HPDE6-E6E7 (cell line): ENCODE data around the gene STK32C.

Experiments
- DNase-seq: peaks from one replicate; pipeline ENCODE4 v3.0.0; 2011; ENCODE audit warnings: missing footprints; ENCODE audit errors: extremely low spot score

STK32C gene

DNA sequence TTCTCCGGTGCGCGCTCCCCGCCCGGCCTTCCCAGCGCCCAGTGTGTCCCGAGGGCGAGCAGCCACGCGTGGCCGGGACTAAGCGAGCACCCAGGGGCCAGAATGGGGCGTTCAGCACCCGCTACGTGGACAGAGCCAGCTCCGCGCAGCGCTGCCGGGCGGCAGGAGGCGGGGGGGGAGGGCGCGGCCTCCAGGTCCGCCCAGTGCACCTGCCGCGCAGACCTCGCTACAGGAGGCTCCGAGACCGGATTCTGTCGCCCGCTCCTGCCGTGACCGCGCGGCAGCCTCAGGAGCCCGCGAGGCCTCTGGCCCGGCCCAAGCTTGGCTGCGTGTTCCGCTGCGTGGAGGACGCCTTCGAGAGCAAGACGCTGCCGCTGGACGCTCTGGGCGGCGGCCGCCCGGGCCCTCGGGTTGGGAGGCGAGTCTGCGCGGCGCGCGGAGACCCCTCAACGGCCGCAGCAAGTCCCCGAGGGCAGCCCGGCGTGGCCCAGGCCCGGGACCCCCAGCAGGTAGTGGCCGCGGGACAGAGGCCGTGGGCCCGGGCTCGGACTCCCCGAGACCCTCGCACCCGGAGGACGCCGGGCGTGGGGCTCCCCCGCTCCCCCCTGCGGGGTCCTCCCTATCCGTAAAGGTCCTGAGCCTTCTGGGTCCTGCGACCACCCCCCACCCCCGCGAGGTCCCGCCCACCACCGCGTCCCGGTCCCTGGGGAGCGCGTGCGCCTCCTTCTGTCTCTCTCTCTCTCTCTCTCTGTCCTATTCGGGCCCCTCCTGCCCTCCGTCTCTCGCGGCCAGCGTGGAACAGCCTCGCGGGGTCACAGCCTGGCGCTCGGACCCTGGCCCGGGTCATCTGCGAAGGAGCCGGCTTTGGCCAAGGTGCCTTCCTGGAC, 121.9 kb downstream of the STK32C start:
- DNase-seq = no peak

DNA sequence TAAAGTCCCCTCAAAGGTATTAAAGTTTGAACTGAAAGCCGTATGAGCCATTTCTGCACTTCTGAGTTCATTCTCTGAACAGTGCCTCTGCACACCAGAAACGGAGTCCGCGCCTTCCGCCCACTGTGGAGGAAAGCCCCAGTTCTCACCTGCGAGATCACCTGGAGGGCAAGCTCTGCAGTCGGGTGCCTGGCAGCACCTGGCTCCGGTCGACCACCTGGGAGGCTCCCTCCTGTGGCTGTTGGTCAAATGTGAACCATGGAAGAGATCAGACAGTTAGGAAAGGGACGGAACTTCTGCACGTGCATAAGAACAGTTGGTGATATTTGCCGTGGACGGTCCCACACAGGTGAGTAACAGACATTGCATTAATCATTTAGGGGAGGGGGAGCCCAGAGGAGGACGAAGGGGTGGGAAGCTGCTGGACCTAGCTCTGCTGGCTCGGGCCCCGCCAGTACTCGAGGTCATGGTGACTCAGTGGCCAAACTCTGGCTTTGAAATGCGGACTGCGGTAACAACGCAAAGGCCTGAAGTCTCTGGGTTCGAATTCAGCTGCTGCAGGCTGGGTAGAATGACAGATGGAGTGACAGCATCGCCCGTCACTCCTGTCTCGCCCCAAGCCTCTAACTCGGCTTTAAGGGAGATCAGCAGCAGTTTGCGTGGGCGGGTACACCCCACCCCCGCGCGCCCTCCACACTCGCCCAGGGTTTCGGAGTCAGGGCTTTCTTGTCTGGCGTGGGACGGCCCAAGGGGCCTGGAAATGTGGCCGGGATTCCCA, 122.7 kb downstream of the STK32C start:
- no peak for DNase-seq

DNA sequence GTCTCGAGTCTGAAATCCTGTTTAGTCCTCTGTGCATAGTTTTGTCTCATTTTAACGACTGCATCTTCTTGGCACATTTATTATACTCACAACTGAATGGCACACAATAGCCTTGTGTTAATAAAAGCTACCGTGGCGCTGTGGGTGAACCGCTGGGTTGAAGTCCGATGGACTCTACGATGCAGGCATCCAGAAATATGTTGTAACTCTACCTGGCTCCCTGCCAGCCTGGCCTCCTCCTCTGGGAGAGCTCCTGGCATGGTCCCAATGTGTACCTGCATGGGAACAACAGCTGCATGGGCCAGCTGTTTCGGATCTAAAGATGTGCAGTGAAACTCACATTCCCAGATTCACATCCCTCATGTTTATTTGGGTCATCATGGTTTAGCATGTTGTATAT, 124.7 kb downstream of the STK32C start:
- no peak for DNase-seq

DNA sequence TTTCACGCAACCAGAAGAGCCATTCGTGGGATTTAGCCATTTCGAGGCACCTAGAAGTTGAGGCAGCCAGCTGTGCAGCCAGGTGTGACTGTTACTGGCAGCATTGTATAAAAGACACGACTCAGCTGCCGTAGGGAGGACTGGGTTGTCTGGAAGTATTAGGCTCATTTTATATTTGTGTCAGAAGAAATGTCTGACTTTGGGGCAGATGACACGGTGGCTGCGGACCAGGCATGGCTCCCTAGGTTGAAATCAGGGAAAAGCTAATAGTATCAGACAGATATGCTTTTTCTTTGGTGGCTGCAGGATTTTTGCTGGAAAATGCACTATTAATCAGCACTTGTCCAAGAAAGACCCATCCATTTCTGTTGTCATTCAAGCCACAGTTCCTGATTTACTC, 125.2 kb downstream of the STK32C start:
- no peak for DNase-seq

DNA sequence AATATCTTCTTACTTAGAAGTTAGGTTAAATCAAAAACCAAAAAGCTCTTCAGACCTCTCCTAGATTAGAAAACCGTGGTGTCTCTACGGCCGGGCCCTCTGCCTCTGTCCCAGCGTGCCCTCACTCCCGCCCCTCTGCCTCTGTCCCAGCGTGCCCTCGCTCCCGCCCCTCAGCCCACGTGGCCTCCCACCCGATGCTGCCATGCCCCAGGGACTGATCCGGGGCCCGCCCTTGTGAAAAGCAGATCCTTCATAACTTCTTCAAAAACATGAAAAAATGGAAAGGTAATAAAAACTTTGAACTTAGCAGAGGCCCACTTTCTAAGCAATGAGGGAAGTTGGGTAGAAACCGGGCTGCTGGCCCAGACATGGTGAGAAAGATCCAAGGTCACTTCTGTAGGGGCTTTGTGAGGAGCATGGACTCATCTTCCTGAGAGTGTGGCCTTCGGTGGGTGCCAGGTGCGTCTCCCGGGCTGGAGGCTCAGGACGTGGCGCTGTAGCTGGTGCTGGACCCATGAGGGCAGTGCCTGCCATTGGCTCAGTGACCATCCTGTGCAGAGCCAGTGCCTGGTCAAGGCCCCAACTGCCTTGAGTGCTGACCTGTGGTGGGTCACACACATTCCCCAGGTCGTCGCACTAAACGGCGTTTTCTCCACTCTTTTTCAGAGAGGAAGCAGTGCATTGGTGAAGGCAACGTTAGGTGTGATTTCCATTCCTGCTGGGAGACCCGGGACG, 125.9 kb downstream of the STK32C start:
- DNase-seq = no peak

DNA sequence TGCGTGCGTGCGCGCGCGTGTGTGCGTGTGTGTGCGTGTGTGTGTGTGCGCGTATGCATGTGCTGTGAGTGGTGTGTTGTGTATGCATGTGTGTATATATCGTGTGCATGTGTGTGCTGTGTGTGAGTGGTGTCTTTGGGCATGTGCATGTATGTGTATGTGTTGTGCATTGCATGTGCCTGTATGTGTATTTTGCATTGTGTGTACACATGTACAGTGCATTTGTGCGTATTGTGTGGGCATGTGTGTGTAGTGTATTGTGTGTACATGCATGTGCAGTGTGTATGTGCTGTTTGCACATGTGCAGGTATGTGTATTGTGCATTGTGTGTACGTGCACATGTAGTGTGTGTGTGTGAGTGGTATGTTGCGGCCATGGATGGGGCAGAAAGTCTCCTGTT, 127.0 kb downstream of the STK32C start:
- DNase-seq = no peak

DNA sequence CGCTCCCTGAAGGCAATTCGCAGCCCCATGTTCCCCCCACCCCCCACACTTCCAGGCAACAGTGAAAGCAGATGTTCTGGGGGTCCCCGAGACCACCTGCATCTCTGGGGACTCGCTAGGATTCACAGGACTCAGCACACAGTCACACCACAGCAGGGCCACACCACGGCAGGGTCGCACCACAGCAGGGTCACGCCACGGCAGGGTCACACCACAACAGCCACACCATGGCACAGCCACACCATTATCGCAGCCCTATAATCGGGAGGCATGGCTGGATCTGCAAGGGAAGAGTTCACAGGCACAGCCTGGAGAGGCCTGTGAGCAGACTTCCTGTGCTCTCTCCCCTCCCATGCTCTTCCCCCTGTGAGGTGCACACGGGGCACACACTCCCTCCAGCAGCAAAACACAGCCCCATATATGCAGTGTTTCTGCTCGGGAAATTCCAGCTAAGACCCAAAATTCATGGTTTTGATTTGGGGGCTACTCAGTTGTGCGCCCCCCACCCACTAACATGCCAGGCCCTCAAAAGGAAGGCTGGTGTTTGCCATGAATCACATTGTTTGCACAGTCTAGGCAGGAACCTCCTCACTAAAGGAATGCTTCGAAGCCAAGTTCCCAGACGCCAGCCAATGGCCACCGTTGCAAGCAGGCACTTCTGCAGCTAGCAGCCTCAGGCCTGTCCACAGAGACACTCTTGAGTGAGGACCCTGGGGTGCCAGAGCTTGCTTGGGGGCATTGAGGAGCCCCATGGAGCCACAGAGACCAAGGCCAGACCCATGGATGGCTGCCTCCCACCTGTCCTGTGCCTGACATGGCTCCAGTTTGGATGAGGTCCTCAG, 128.0 kb downstream of the STK32C start:
- no peak for DNase-seq

DNA sequence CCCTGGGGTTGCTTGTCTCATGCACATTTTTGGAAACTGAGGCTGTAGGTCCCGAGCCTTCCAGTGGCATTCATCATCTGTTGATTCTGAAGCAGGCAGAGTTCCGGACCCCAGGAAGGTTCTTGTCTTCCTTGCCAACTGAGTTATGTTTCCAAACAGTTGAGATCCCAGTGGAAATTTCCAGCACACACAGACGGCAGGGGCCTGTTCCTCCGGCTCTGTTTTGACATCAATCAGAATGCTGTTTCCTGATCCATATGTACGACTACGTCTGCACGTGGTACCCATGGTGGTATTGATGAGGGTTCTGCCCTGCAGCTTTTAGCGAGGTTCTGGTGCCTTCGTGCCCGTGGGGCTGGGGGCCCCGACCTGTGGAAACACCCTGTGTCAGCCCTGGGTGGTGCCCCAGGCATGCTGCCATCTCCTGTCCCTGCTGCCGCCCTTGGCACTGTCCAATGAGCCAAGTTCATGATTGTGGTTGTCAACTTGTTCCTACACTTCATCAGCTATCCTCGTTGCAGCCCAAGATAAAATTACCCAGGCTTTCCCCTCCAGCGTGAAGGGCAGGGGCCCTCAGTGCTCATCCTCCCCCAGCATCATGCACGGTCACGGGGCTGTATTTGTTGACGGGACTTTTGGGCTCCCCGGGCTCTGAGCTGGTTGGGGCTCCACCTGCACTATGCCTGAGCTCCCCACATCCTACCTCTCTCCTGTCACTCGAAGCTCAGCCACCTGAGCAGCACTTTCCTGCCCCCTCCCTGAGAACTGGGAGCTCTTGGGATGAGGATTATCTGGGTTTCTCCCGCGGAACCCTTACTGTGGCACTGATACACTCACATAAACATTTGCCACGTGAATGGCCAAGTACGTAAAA, 128.8 kb downstream of the STK32C start:
- no peak for DNase-seq

DNA sequence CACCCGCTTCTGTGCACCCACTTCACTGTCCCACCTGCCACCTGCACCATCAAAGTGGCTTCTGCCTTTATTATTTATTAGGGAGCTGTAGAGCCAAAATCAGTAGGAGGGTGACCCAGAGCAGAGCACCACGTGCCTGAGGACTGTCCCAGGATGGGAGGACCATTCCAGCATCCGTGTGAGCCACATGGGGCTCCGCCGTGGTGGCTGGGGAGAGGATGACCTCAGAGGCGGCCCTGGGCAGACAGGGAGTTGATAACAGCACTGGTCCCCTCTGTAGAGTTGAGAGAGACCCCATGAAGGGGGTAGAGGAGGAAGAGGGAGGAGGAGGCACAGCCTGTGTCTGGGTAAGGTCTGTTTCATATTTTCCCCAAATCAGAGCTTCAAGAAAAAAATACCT, 129.7 kb downstream of the STK32C start:
- DNase-seq = no peak

DNA sequence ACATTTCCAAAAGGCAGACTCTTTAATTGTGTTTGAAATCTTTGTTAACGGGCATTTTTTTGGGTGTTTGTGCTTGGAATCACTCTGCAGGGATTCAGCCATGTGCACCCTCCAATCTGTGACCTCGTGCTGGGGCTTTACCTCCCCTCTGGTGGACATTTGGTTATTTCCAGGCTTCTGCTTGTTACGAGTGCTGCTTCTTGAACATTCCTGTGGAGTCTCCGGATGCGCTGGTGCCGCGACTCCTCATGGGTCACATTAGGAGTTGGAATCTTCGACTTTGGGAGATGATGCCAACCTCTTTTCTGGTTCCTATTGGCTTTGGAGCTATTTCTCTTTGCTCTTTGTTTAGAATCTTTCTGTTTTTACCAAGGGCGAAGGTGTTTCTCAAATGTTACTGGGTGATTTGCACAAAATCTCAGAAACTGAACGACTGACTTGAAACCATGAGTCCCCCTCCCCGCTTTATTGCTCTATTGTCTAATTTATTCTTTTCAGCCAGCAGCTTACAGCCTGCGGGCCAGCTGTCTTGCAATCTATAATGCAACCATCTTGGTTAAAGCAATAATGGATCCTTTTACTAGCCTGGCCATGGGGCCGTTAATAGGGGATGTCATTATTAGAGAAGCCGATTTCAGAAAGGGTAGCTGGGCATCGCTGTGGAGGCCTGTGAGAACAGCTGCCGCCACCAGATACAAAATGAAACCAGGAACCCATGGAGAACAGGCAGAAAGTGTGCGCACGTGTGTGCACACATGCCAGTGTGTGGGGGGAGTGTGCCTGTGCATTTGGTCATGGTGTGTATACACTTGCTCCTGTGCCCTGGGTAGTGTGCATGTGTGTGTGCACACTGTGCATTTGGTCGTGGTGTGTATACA, 130.9 kb downstream of the STK32C start:
- no peak for DNase-seq

DNA sequence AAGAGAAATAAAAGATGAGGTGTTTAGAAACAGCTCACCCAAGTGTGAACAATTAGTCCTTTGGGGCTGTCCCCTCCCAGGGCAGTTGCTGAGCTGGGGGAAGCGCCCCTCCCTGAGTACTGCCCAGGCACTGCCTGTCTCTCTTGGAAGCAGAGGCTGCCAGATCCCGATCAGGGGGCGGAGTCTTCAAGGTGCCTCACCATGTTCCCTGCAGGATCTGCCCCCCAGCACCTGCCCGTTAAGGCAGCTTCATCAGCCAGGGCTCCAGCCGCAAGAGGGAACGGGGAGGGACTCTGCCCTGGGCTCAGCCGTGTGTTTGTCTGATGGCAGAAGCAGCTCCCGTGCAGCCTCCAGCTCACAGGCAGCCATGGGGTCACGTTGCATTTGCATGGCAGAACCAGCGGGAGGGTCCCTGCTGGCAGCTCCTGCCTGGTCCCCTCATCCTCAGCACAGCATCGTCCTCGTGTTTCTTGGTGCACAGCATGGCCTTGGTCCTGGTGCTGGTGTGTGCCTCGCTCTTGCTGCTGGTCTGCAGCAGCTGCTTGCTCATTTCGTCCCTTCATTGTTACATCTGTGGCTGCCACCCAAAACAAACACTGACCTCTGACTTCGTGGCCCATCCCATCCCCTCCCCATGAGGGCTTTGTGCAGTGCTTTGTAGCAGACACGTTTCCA, 131.7 kb downstream of the STK32C start:
- DNase-seq = no peak

DNA sequence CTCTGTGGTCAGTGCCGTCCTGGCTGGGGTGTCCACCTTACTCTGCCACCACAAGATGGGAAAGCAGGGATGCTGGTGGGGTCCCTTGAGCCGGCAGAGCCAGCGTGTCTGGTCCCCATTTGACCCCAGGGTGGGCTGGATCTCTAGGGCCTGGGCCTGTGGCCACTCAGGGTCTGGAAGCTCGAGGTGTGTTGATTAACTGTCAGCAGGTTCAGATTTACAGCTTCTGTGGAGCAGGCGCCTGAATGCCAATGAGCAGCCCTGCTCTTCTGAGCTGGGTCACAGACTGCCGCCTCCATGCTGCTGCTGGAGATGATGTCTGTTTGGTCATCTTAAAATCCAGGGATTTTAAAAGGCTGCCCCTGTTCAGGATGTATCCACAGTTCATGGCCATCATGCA, 132.3 kb downstream of the STK32C start:
- DNase-seq = no peak

DNA sequence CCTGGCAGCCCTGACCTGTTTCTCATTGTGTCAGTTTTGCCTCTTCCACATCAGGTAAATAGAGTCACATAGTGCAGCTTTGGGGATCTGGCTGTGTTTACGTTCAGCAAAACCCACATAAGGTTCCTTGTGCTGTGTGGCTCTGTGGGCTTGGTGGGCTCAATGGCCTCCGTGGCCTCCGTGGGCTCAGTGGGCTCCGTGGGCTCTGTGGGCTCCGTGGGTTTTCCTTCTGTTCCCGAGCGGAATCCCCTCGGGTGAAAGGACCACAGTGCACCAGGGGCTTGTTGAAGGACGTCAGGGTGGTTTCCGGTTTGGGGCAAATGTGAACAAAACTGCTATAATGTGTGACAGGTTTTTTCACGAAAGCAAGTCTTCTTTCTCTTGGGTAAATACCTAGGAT, 133.5 kb downstream of the STK32C start:
- DNase-seq = no peak

DNA sequence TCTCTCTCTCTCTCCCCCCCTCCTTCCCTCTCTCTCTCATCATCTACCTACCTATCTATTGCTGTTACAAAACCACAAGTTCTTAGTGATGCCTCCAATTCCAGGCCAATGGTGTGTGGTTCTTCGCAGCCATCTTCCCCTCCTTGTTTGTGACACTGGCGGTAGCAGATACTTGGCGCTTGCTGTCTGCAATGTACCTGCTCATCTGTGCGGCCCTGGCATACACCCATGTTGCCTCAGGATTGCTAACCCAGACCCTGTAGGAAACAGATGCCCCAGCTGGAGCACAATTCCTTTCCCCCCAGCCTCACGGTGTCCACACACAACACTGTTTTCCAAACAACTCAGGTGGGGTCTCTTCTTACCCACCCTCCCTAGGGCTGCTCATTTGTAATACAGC, 134.6 kb downstream of the STK32C start:
- DNase-seq = no peak

DNA sequence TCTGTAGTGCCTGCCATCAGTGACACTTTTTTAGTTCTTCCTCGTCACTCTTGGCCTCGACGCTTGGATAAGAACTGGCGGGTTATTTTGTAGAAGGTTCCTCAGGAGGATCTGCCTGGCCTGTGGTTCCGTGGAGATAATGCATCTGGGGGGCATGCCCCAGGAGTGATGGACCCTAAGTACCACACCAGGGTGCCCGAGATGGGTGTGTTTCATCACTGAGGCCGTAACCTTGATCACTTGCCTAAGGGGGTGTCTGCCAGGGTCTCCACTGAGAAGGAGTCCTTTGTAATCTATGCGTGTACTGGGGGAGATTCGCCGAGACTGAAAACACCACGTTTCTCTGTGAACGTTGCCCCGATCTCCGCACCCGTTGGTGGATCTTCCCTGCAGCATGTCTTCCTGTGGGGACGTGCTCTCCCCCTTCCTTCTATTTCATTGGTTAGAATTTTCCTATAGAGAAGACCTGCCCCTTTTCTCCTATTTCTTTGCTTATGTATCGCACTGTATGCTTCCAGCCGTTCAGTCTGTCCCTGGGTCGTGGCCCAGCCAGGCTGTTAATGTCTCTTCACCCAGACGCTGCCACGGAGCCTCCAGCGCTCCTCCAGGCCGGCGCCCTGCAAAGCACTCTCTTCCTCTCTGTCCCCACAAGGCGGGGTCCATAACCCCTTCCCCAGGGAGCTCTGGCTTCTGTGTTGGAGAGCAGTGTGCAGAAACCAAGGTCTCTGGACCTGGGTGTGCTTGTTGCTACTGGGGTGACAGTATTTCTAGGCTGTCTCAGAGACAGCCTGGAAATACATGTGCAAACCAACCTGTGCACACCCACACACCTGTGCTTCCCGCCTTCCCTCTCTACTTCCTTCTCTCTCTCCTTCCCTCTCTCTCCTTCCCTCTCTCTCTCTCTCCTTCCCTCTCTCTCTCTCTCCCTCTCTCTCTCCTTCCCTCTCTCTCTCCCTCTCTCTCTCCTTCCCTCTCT, 135.4 kb downstream of the STK32C start:
- no peak for DNase-seq

DNA sequence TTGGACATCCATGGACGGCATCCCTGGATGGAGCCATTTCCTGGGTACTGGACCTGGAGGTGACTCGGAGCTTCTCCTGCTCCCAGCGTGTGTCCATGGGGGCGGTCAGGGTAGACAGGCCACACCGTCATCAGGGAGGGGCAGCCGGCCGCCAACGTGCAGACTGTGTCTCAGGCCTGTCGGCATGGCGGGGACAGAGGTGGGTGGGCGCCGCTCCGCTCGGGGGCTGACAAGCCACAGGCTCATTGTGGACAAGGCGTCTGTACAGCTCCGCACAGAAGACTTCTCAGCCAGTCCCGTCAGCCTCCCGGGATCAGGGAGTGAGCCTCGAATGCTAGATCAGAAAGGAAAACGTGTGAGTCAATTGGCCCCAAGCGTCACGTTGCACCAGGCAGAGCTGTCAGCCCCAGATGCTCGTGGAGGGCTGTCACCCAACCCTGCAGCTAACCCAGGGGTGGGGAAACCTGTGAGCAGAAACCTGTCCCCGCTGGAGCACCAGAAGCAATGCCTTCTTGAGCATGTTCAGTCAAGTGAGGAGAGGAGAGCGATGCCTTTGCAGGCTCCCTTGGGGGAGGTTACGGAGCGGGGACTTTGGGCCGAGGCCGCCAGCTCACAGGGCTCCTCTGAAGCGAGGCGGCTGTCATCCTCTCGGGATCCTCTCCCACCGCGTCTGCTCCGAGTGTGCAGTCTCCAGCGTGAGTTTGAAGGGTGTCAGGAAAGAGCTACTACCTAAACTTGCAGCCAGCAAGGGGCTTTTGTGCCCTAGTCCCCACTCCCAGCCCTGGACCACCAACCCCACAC, 137.0 kb downstream of the STK32C start:
- no peak for DNase-seq
